ENCODE data around the gene BATF.
A peak's percentile ranks its signal among the peaks of the same experiment; 100 is the strongest.

Gene BATF

DNA sequence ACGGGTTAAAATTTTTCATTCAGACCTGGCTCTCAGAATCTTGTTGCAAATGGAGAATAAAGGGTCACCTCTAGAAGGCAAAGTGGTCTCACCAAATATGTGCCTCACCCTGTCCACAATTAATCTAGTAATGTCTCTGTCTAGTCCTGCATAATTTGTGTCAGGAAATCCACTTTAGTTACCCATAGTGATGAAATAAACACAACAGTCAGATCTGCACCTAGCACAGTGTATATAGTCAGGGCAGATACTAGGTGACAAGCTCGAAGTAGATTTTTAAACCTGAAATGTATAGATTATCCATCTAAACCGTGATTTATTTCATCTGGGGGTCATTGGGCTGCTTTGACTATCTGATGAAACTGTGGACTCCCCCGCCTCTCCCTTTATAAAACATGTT, 40.2 kb downstream of the BATF start:
- DNase-seq (ENCODE audit: low read depth) = no peak

DNA sequence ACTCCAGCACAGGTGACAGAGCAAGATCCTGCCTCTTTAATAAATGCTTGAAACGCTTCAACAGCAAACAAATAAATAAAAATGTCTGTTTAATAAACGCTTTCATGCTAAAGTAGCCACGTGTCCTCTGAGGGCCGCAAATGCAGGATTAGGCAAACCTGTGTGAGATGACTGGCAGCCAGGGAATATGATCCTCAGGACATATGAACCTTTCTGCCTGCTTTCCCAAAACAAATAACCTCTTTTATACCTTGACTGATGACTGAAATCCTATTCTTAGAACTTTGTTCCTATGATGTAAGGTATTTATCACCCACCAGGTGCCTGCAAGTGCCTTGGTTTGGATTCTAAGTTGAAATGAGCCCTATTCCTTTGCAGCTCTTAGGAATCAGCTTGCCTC, 41.7 kb downstream of the BATF start:
- DNase-seq (ENCODE audit: low read depth) = no peak

DNA sequence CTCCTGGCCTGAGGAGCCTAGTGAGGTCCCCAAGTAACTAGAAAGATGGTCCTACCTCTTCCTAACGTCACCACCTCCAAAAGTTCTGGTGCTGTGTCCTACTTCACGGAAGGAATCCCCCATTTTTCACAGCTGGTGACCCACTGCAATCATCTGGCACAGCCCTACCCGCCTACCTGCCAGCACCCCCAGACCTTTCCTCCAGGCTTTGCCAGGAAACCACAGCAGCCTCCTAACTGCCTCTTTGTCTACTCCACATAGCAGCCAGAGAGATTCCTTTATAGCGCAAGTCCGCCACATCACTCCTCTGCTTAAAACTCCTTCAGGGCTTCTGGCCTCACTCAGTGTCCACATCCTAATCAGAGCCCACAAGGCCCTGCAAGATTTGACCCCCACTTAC, 42.8 kb downstream of the BATF start:
- DNase-seq (ENCODE audit: low read depth) = no peak

DNA sequence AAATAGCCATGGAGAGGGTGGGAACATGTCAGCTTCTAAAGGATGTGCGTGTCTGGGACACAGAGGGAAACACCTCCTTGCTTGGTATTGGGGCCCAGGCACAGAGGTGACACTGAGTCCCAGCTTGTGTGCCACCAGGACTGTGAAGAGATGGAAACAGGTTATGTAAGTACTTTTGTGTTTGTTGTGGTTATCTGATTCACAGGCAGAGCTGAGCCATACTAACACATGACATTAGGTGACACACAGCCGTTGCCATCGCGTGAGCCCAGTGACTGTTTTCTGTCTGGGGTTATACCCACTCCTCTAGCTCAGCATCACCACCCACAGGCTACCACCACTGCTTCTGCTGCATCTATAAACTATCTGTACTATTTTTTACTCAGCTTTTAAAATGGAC, 44.1 kb downstream of the BATF start:
- DNase-seq (ENCODE audit: low read depth) = peak; percentile 77

DNA sequence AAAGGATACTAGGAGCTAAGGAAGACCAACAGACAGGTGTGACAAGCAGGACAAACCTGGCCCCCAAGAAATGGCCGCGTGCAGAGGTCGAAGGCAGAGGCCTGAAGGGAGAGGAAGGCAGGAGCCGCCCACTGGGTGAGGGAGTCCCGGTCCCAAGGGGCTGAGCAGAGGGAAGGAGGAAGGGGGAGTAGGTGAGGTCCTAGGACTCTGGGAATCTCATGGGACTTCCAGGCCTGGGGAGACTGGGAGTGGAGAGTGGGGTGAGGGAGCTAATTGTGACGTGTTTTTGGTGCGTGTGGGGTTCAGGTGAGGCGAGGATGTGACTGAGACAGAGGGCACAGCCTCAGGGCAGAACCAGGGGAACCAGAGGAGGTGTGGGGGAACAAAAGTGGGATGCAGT, 44.5 kb downstream of the BATF start:
- no peak for DNase-seq (ENCODE audit: low read depth)

DNA sequence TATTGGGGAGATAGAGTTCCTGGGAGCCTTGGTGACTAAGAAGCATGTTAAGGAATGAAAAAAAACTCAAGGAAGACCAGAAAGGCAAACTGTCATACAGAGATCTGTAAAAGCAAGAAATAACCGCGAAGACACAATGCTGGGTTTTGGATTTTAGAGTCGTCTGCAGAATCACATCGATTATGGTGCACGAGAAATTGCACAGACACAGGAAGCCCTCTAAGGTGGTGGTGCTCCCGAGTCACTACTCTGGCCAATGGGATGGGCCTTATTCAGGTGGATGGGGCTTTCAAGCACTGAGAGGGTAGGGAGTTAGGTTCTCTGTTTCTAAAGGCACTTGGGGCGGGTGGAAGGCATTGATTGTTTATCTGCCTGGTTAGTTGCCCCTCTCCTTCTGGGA, 45.9 kb downstream of the BATF start:
- DNase-seq (ENCODE audit: low read depth) = no peak

DNA sequence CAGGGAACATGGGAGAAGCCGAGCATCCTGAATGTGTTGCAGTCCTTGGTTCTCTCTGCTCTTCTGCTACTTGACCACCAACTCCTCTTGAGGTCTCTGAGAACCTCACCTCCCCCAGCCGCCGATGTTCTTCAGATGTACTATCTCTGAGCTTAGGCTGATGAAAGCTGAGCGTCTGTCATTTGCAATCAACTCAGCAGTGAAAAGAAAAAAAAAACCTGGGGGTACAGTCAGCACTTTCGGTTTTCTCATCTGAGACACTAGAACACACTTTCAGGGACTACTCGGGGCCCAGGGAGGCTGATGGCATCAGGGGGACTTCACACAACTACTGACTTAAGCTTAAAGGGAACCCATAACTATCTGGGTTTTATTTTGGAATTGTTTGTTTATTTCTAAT, 46.5 kb downstream of the BATF start:
- DNase-seq (ENCODE audit: low read depth) = peak; percentile 37

DNA sequence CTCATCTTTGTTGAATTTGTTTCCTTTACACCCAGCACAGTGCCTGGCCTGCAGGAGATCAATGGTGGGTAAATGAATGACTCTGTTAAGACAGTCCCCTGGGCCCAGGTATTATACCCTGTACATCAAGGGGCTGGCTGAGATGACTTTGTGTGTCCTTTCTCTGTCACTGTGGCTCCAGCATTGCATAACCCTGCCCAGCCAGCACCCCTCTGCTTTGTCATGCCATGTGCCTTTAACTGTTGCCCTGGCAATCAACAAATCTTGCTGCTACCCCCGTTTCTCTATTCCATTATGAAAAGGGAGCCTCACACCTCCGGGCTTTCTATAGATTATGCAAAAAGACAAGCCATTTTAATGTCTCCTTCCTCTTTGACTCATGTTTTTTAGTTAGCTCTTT, 48.5 kb downstream of the BATF start:
- no peak for DNase-seq (ENCODE audit: low read depth)

DNA sequence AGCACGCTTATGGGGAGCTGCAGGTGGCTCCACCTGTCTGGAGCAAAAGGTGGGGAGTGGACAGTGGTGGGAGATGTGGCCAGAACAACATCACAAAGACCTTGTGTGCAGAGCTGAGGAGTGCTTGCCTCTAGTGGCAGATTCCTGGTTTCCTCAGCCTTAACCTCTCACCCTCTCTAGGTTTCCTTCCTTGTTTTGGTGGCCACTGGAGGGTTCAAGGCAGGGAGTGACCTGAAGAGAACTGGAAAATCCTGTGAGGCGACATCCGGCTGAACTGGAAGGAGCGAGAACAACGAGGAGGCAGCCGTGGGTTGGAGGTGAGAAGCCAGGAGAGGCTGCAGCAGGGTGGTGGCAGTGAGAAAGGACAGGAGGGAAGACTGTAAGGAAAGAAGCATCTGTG, 49.8 kb downstream of the BATF start:
- DNase-seq (ENCODE audit: low read depth) = no peak

DNA sequence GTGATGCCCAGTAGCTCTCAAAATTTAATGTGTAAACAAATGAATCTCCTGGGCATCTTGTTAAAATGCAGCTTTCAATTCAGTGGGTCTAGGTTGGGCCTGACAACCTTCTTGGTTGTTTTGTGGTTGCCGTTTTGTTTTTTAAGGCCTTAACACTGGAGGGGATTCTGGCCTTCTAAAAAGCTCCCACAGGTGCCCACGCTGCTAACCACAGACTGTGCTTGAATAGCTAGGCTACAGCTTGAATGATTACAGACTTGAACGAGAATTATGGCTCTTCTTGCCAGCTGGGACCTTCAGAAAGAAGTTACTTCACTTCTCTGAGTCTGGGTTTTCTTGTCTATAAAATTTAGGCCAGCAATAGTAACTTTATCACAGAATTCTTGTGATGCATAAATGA, 54.8 kb downstream of the BATF start:
- no peak for DNase-seq (ENCODE audit: low read depth)

DNA sequence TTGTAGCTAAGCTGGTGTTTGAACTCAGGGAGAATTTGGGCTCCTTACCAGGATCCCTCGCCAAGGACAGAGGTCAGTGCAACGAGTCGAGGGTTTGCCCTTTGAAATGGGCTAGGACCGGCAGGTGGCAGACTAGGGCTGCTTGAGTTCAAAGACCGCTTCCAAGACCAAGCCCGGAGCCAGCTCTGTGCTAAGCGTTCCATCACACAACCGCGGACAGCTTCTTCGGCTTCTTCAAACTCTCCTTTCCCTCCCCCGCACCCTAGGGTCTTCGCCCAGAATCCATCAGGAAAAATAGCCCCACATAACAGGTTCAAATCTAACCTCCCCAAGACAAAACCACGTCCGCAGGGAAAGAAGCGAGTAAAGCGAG, 55.4 kb downstream of the BATF start:
- peak; percentile 60 for DNase-seq (ENCODE audit: low read depth)

DNA sequence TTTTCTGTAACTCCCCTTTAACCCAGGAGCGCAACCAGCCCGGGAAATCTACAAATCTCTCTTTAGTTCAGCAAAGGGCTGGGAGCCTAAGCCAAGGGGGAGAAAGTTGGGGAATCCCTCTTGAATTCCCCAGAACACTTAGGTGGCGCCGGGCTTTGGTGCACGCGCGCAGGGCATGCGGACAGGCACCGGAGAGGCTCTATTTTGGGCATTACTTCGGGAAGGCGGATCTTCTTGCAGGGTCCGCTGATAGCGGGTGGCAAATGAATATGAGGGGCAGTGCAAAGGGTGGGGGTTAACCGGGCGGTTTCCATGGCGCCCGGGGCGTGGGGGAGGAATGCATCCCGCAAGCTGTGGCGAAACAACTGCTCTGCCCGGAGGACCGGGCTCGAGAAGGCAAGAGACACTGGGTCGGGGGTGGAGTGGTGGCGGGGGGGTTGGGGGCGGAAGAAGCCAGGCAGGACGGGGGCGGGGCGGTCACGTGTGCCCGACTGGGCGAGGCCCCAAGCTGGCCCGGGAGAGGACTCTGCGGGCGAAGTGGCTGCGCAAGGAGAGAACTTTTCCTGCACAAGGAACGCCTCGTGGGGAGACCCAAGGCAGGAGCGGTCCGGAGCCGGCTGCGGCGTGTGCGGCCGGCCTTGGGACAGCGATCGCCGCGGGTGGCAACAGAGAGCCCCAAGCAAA, 56.0 kb downstream of the BATF start, which contains the start of gene FLVCR2:
Gene FLVCR2, plus strand, starts transcription at position 519 of the 684 bp plus-strand sequence. CDS start 353 bp downstream, outside the sequence.
- DNase-seq (ENCODE audit: low read depth) = peak; percentile 53

DNA sequence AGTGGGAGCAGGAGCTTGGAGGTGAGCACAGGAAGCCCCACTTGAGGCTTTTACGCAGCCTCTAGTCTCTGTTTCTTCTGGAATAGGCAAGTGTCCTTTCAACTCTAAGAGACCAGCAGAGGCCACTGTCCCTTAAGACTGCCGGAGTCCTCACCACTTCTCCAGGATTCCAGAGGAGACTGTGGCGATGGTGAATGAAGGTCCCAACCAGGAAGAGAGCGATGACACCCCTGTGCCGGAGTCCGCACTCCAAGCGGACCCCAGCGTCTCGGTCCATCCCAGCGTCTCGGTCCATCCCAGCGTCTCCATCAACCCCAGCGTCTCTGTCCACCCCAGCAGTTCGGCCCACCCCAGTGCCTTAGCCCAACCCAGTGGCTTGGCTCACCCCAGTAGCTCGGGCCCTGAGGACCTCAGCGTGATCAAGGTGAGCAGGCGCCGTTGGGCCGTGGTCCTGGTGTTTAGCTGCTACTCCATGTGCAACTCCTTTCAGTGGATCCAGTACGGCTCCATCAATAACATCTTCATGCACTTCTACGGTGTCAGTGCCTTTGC, 56.6 kb downstream of the BATF start:
- DNase-seq (ENCODE audit: low read depth) = no peak

DNA sequence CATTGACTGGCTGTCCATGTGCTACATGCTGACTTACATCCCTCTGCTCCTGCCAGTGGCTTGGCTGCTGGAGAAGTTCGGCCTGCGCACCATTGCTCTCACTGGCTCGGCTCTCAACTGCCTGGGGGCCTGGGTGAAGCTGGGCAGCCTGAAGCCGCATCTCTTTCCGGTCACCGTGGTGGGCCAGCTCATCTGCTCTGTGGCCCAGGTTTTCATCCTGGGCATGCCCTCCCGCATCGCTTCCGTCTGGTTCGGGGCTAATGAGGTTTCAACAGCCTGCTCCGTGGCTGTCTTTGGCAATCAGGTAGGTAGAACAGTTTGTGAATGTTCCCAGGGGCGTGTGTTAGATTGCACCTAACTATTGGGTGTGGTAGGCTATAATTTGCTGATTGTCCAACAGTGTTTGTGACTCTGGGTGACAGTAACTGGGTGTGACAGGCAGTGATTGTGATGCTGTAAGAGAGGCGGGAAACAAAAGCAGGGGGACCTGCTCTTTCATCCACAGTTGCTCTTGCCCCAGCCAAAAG, 57.1 kb downstream of the BATF start:
- no peak for DNase-seq (ENCODE audit: low read depth)

DNA sequence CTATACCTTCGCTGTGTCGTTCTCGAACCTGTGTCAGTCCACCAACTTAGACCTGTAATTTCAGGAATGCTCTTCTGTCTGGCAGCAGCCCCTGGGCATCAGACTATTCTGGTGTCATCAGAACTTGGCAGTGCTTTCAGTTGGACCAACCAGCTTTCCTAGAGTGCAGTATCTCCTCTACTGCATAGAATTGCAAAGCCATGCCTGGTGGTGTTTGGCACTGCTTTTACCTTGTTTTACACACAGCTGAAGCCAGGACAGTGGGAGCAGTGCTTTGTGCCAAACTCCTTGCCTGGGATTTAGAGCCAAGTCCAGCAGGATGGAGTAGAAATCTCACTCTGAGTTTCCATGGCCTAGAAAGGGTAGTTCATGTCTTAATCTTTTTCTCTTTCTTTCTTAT, 57.6 kb downstream of the BATF start:
- DNase-seq (ENCODE audit: low read depth) = no peak

DNA sequence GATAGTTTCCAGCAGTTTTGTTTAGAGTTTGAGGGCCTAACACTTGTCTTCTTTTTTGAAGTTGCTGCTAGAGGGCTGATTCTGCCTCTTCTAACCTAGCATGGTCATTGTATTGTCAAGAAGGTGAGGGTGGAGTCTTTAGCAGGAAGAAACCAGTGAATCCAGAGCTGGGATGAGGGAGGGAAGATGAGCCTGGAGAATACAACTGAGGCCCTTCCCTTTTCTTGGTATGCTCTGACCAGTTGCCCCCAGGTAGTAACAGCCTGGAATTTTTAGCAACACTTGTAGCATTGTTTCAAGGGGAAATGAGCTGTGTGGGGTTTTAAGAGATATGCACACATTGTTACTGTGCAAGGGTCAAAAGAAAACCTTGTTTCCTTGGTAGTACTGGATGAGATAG, 65.1 kb downstream of the BATF start:
- no peak for DNase-seq (ENCODE audit: low read depth)

DNA sequence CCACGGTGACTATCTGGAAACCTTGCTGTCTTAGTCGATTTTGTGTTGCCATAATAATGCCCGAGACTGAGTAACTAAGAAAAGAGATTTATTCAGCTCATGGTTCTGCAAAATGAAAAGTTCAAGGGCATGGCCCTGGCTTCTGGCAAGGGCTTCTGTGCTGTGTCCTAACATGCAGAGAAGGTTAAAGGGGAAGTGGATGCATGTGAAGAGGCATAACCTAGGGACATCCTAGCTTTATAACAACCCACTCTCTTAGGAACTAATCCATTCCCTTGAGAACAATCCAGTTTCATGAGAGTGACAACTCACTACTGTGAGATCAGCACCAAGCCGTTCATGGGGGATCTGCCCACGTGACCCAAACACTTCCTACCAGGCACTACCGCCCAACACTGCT, 67.7 kb downstream of the BATF start:
- no peak for DNase-seq (ENCODE audit: low read depth)

DNA sequence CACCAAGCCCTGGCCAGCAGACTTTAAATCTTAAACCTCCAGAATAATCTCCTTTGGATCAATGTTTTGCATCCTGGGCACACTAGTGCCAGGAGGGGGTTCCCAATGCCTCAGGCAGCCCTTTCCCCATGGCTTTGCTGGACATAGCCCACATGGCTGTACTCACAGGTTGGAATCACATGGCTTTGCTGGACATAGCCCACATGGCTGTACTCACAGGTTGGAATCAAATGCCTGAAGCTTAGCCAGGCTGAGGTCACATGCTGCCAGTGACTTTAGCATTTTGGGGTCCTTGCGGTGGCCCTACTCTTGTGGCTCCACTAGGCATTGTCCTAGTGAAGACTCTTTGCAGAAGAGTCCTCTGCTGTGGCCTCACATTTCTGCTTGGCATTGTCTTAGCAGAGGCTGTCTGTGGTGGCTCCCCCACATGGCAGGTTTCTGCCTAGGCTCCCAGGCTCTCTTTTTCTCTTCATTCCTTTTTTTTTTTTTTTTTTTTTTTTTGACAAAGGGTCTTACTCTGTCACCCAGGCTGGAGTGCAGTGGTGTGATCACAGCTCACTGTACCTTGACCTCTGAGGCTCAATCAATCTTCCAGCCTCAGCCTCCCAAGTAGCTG, 69.2 kb downstream of the BATF start:
- no peak for DNase-seq (ENCODE audit: low read depth)

DNA sequence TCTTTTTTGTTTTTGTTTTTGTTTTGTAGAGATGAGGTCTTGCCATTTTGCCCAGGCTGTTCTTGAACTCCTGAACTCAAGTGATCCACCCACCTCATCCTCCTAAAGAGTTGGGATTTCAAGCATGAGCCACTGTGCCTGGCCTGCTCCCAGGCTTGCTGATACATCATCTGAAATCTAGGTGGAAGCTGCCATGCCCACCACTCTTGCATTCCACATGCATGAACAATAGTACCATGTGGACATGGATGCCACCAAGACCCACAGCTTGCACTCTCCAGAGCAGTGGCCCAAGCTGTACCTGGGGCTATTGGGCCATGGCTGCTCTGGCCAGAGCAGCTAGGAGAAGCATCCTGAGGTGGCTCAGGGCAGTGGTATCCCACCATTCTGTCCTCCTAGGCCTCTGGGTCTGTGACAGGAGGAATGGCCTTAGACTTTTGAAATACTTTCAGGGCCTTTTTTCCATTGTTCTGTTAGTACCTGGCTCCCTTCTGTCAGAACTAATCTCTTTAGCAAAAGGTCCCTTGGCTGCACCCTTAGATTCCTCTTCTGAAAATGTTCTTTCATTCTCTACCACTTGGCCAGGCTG, 69.8 kb downstream of the BATF start:
- no peak for DNase-seq (ENCODE audit: low read depth)

DNA sequence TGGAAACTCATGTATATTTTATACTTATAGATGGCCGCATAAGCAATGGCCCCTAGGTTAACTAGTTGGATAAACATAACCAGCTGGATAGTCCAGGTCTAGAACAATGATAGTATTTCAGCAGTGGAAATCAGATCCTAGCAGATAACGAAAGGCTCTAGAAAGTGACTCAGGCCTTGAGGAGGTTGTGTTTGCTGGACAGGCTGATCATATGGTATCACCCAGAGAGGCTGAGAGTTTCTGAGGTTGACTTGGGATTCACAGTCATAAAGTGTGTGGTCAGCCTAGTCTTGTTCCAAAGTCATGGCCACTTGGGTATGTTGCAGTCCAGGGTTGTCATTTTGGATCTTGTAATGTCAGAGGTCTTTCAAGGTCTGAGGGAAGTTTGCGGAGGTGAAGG, 73.0 kb downstream of the BATF start:
- no peak for DNase-seq (ENCODE audit: low read depth)

Measured in activated T-helper 9 cell treated with anti-CD3 and anti-CD28 coated beads, Interleukin-2, amount 50 U/mL, for 16 hours (primary cell).